NCI-H187 treated with DMSO at 0.1 percent for 48 hours (cell line): ENCODE results near the gene DIAPH1.

ENCODE experiments used
- DNase-seq: peaks from one replicate; lab custom pipeline; 2025; lab: John Stamatoyannopoulos, UW

Gene DIAPH1

GRCh38 chr5:141484310-141484640, 134.5 kb downstream of the DIAPH1 start:
- DNase-seq = no peak

- no peak for DNase-seq
These were observed 134.9 kb downstream of the DIAPH1 start for GRCh38 chr5:141483902-141484301.

- no peak for DNase-seq
These were observed 139.0 kb downstream of the DIAPH1 start for GRCh38 chr5:141479776-141480175.

- DNase-seq = no peak
These were observed 140.4 kb downstream of the DIAPH1 start for GRCh38 chr5:141478321-141478945.

GRCh38 chr5:141477815-141478214, 141.0 kb downstream of the DIAPH1 start:
- DNase-seq = no peak

GRCh38 chr5:141477044-141477575, 141.7 kb downstream of the DIAPH1 start:
- no peak for DNase-seq

- no peak for DNase-seq
These were observed 142.5 kb downstream of the DIAPH1 start for GRCh38 chr5:141476132-141476911.

GRCh38 chr5:141475625-141476131, 143.1 kb downstream of the DIAPH1 start, which contains the start of gene PCDHGC3:
Gene PCDHGC3, plus strand, starts transcription at chr5:141475966. Its CDS starts 151 bp downstream, at chr5:141476117.
- DNase-seq = no peak

GRCh38 chr5:141465351-141465750, 153.4 kb downstream of the DIAPH1 start:
- no peak for DNase-seq
